Measurements from ENCODE around the gene ST7. TPM values are rescaled to one million over a fixed set of nuclear protein-coding genes. Genes with fewer than 3 reads are reported as not detected.

Gene ST7
- total and polyA plus RNA-seq, 2 donors (not counting 1 experiment from before 2014, with no cell fraction given) = 20.0 to 28.6 TPM

GRCh38 chr7:117087639-117088396 lies 134.5 kb downstream of the ST7 start:
- H3K79me2 ChIP-seq (ENCODE audit: control insufficient read depth, insufficient read depth, low read length) = no peaks in the 10 kb centered on the region
- no peak overlapping the region for H3K9ac ChIP-seq (ENCODE audit: insufficient read depth, low read length)
- no peaks in the 10 kb centered on the region for H4K20me1 ChIP-seq (ENCODE audit: control insufficient read depth, extremely low read depth, insufficient read depth, low read length)
- H3K4me2 ChIP-seq (ENCODE audit: extremely low read depth, insufficient read depth, low read length) = no peak overlapping the region
- no peaks in the 10 kb centered on the region for H3K9me3 ChIP-seq (ENCODE audit: control insufficient read depth, insufficient read depth, low read depth, low read length)
- no peaks in the 10 kb centered on the region for H3K27me3 ChIP-seq (ENCODE audit: control insufficient read depth, insufficient read depth, low read length)
- peak in 1 of 2 donors; percentile 34 for DNase-seq (ENCODE audit: low read depth in 2 of 2)
- H2AFZ ChIP-seq (ENCODE audit: low read length) = no peak overlapping the region
- no peaks in the 10 kb centered on the region for H3K36me3 ChIP-seq (ENCODE audit: control insufficient read depth, insufficient read depth, low read length)
- H3K4me1 ChIP-seq (ENCODE audit: control insufficient read depth, extremely low read depth, insufficient read depth, low read length) = peaks cover 2% of the 10 kb centered on the region
- TF ChIP-seq EZH2 (IDR thresholded peaks at IDR 0.05; ENCODE audit: low read length, missing control alignments) (no peak), CTCF (conservative IDR thresholded peaks at IDR 0.05 in 1 of 2, IDR thresholded peaks at IDR 0.05 in 1 of 2; ENCODE audit: low read depth in 1 of 2, low read length in 2 of 2) (no peak)
- no peak overlapping the region for H3K27ac ChIP-seq (ENCODE audit: insufficient read depth, low read length)
- no peak overlapping the region for H3K4me3 ChIP-seq (replicated peaks in 1 of 4; ENCODE audit: control extremely low read depth in 1 of 4, insufficient read depth in 1 of 4, low read depth in 3 of 4, low read length in 4 of 4)

- H3K27me3 ChIP-seq (ENCODE audit: control insufficient read depth, insufficient read depth, low read length) = no peaks in the 10 kb centered on the region
- H3K9ac ChIP-seq (ENCODE audit: insufficient read depth, low read length) = no peak overlapping the region
- H3K4me2 ChIP-seq (ENCODE audit: extremely low read depth, insufficient read depth, low read length) = no peak overlapping the region
- H4K20me1 ChIP-seq (ENCODE audit: control insufficient read depth, extremely low read depth, insufficient read depth, low read length) = no peaks in the 10 kb centered on the region
- no peak overlapping the region for H3K27ac ChIP-seq (ENCODE audit: insufficient read depth, low read length)
- no peaks in the 10 kb centered on the region for H3K79me2 ChIP-seq (ENCODE audit: control insufficient read depth, insufficient read depth, low read length)
- no peak overlapping the region for H3K4me3 ChIP-seq (replicated peaks in 1 of 4; ENCODE audit: control extremely low read depth in 1 of 4, insufficient read depth in 1 of 4, low read depth in 3 of 4, low read length in 4 of 4)
- no peaks in the 10 kb centered on the region for H3K36me3 ChIP-seq (ENCODE audit: control insufficient read depth, insufficient read depth, low read length)
- H3K4me1 ChIP-seq (ENCODE audit: control insufficient read depth, extremely low read depth, insufficient read depth, low read length) = peaks cover 2% of the 10 kb centered on the region
- TF ChIP-seq EZH2 (IDR thresholded peaks at IDR 0.05; ENCODE audit: low read length, missing control alignments) (no peak), CTCF (conservative IDR thresholded peaks at IDR 0.05 in 1 of 2, IDR thresholded peaks at IDR 0.05 in 1 of 2; ENCODE audit: low read depth in 1 of 2, low read length in 2 of 2) (no peak)
- no peak for DNase-seq (ENCODE audit: low read depth in 2 of 2)
- no peaks in the 10 kb centered on the region for H3K9me3 ChIP-seq (ENCODE audit: control insufficient read depth, insufficient read depth, low read depth, low read length)
- H2AFZ ChIP-seq (ENCODE audit: low read length) = no peak overlapping the region
Observed at GRCh38 chr7:117088623-117089194, 135.4 kb downstream of the ST7 start.

- peak in 1 of 2 donors; percentile 34 for DNase-seq (ENCODE audit: low read depth in 2 of 2)
- Histone ChIP-seq H3K79me2 (ENCODE audit: control insufficient read depth, insufficient read depth, low read length) (no peaks in the 10 kb centered on the region), H3K9ac (ENCODE audit: insufficient read depth, low read length) (no peak overlapping the region), H3K4me3 (replicated peaks in 1 of 4; ENCODE audit: control extremely low read depth in 1 of 4, insufficient read depth in 1 of 4, low read depth in 3 of 4, low read length in 4 of 4) (no peak overlapping the region), H4K20me1 (ENCODE audit: control insufficient read depth, extremely low read depth, insufficient read depth, low read length) (no peaks in the 10 kb centered on the region), H3K9me3 (ENCODE audit: control insufficient read depth, insufficient read depth, low read depth, low read length) (no peaks in the 10 kb centered on the region), H3K4me1 (ENCODE audit: control insufficient read depth, extremely low read depth, insufficient read depth, low read length) (peaks cover 2% of the 10 kb centered on the region), H3K27me3 (ENCODE audit: control insufficient read depth, insufficient read depth, low read length) (no peaks in the 10 kb centered on the region), H3K36me3 (ENCODE audit: control insufficient read depth, insufficient read depth, low read length) (no peaks in the 10 kb centered on the region), H3K27ac (ENCODE audit: insufficient read depth, low read length) (no peak overlapping the region), H2AFZ (ENCODE audit: low read length) (no peak overlapping the region), H3K4me2 (ENCODE audit: extremely low read depth, insufficient read depth, low read length) (no peak overlapping the region)
- TF ChIP-seq EZH2 (IDR thresholded peaks at IDR 0.05; ENCODE audit: low read length, missing control alignments) = no peak
- no peak for TF ChIP-seq CTCF (conservative IDR thresholded peaks at IDR 0.05 in 1 of 2, IDR thresholded peaks at IDR 0.05 in 1 of 2; ENCODE audit: low read depth in 1 of 2, low read length in 2 of 2)
Observed at GRCh38 chr7:117090791-117091190, 137.5 kb downstream of the ST7 start.

Data from fibroblast of lung (primary cell).